GM18868 (cell line): ENCODE measurements around the gene MYO7A.

Source experiments
- ATAC-seq: cut with Tn5 transposase; IDR thresholded peaks from one replicate; pipeline ENCODE4 v1.9.1; 2021; ENCODE audit warnings: mild to moderate bottlenecking, moderate library complexity; ENCODE audit not compliant: unreplicated experiment

Gene MYO7A

GRCh38 chr11:77110836-77111235, 17.2 kb upstream of the MYO7A start:
- no peak for ATAC-seq

- no peak for ATAC-seq
Measured at GRCh38 chr11:77111277-77111676, 16.8 kb upstream of the MYO7A start.

- no peak for ATAC-seq
Measured at GRCh38 chr11:77111946-77112345, 16.1 kb upstream of the MYO7A start.

- no peak for ATAC-seq
Measured at GRCh38 chr11:77112641-77113381, 15.2 kb upstream of the MYO7A start.

- ATAC-seq, result no peak
Measured at GRCh38 chr11:77113382-77114088, 14.5 kb upstream of the MYO7A start.

GRCh38 chr11:77114089-77114463, 14.0 kb upstream of the MYO7A start:
- ATAC-seq, result no peak

DNA sequence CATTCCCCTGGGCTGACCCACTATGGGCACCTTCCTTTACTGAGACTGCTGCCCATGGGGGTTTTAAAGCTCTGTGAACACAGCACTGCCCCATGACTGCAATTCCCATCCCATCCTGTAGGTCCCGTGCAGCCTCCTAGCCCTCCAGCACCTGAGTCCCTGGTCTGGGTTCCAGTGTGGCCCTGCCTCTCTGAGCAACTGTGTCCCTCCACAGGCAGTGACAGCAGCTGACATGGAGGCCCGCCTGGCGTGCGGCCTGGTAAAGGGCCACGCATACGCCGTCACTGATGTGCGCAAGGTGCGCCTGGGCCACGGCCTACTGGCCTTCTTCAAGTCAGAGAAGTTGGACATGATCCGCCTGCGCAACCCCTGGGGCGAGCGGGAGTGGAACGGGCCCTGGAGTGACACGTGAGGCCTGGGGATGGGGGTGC, 12.8 kb upstream of the MYO7A start:
- ATAC-seq, result no peak

GRCh38 chr11:77115956-77116355, 12.1 kb upstream of the MYO7A start:
- ATAC-seq, result no peak

DNA sequence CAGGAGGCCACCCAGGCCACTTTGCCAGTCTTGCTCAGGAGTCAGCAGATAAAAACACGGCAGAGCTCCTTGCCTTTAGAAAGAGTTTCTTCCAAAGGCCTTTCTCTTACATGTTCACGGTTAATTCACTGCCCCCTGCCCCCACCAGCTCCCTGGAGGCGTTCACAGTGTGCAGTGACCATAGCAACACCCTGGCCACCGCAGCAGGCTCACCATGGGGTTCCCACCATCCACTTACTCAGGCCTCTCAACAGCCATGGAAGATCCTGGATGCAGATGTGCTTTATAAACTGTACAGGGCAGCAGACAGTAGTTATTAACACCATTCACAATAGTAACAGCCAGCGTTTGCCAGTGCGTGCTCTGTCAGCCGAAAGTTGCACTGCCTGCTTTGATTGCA, 10.6 kb upstream of the MYO7A start:
- no peak for ATAC-seq

- ATAC-seq, result no peak
Measured at GRCh38 chr11:77118086-77118485, 10.0 kb upstream of the MYO7A start.

GRCh38 chr11:77118971-77119370, 9.1 kb upstream of the MYO7A start:
- no peak for ATAC-seq

- ATAC-seq, result no peak
Measured at GRCh38 chr11:77119531-77119936, 8.5 kb upstream of the MYO7A start.

DNA sequence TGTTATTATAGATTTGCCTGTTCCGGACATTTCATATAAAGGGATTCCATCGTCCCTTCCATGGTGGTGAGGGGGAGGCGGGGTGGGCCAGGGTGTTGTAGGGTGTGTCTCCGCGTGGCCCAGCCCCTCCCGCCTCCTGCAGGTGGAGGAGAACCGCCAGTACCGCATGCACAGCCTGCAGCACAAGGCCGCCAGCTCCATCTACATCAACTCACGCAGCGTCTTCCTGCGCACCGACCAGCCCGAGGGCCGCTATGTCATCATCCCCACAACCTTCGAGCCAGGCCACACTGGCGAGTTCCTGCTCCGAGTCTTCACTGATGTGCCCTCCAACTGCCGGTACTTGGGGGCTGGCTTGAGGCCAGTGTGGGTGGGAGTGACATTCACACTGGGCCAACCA, 7.5 kb upstream of the MYO7A start:
- no peak for ATAC-seq

DNA sequence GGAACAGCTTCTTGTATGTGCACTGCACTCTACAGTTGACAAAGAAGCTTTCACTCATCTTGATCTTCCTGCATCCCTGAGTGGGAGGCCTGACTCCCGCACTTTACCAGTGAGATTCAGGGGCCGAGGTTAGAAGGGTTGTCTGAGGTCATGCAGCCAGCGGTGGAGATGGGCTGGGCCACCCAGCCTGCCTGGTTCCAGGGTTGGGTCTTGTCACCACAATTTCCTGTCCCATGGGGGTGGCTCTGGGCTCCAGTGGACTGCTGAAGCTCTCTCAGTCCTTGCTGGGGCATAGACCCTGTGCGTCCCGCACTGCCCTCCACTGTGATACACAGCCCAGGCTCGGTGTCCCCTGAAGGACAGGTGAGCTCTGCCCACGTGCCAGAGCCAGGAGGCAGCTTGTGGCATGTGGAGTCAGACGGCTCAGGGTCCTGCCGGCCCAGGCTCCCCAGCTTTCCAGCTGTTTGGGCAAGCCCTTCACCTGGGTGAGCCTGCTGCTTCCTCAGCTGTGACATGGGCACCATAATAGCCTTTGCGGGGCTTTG, 6.9 kb upstream of the MYO7A start:
- ATAC-seq, result no peak

DNA sequence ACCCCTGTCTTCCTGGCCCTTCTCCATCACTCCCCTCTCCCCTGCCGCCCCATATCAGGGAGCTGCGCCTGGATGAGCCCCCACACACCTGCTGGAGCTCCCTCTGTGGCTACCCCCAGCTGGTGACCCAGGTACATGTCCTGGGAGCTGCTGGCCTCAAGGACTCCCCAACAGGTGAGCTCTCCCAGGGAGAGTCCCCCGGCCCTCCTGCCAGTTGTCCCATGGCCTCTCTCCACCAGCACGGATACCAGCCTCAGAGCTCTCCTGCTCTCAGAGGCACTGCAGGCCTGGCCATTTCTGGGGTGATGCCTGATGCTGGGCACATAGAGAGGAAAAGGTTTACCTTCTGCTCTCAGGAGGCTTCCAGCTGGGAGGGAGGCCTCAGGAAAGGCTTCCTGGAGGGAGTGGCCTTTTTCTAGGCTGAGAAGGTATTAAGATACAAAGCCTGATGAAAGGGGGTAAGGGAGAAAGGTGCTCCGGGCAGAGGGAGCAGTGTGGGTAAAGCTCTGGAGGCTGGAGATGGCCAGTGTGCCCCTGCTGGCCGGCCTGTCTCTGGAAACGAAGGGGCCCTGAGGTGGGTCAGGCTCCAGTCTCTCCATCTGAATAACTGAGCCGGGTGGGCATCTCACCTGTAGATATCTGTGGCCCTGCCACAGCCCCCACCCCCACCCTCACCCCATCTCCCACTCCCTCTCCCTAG, 6.0 kb upstream of the MYO7A start:
- no peak for ATAC-seq

- no peak for ATAC-seq
Measured at GRCh38 chr11:77122576-77123212, 5.4 kb upstream of the MYO7A start.

DNA sequence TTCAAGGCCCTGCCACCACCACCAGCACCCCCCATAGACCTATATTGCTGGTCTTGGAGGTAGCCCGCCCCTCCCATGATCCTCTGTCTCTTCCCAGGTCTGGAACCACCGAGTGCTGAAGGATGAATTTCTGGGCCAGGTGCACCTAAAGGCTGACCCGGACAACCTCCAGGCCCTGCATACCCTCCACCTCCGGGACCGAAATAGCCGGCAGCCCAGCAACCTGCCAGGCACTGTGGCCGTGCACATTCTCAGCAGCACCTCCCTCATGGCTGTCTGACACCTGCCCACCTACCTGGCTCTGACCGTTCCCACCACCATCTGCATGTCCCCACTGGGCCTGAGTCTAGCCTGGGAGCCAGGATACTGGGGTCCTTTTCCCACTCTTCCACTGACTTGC, 4.5 kb upstream of the MYO7A start:
- ATAC-seq, result no peak

DNA sequence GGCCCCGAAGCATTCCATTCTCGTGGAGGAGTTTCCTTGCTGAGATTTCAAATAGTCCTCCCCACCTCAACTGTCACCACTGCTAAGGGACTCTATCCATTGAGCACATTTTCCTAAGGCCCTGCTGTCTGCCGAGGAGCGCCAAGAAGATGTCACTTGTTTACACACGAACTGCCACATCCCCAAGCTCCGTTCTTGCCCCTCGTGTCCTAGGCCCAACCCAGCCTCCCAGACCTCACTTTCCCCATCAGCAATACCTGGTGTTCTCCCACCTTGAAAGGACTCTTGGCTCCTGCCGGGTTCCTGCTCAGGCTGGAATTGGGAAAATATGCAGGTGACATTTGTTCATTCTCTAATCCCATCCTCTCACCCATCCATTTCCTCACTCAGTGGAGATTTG, 4.0 kb upstream of the MYO7A start:
- no peak for ATAC-seq

DNA sequence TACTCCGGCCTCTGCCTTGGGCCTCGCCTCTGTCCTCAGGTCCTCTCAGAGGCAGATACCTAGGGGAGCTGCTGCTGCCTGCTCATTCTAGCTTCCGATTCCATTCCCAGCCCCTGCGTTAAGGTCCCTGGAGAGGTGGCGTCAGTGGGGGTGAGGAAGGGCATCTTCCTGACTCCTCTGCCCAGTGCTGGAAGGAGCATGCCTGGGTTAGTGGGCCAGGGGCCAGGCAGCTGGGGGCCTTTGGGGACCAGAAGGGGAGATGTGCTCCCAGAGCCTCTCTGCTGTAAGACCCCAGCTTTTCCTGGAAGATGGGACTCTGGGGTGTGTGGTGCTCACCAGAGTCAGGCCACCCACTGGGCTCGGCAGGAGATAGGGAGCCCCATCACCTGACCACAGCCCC, 3.6 kb upstream of the MYO7A start:
- no peak for ATAC-seq

DNA sequence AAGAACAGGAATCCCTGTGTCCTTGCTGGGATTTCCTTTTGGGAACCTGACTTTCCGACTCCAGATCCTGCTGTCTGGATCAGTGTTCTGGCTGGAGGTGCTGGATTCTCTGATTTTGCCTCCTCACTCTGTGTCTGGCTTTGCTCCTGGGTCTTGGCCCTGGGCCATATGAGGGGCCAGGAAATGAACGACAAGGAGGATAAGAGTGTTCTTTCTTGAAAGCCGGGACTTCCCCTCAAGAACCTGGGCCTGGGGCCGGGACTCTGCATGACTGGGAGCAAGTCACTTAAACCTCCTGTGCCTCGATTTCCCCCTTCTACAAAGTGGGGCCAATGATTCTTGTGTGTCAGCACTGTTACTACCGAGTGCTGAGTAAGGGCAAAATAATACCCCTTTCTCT, 2.9 kb upstream of the MYO7A start:
- no peak for ATAC-seq

DNA sequence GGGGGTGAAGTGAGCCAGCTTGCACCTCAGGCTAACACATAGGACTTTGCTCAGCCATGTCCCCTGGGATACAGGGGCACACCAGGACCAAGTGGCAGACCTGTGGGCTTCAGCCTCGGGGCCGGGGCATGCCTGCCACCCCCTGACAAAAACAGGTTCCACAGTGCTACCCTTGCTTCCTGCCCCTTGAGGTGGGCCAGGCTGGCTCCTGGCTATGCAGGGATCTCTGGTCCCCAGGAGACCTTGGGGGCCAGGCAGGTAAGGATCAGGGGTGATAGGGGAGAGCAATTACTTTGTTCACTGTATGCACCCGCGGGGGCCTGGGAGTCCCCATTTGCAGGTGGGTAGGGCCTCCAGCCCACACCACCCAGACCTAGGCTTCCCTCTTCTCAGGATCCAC, 2.4 kb upstream of the MYO7A start:
- ATAC-seq, result no peak
